GM19025 (cell line): ENCODE data around the gene PPM1N.

ENCODE experiments used
- ATAC-seq: cut with Tn5 transposase; IDR thresholded peaks from one replicate; pipeline ENCODE4 v1.9.1; 2021; ENCODE audit warnings: mild to moderate bottlenecking, low read depth, moderate library complexity; ENCODE audit not compliant: unreplicated experiment

PPM1N gene

GRCh38 chr19:45469945-45470761 lies 28.1 kb upstream of the PPM1N start:
- ATAC-seq = no peak

- no peak for ATAC-seq
These were observed 27.5 kb upstream of the PPM1N start for GRCh38 chr19:45470762-45471081.

GRCh38 chr19:45471111-45471930 lies 26.9 kb upstream of the PPM1N start:
- no peak for ATAC-seq

- no peak for ATAC-seq
These were observed 26.2 kb upstream of the PPM1N start for GRCh38 chr19:45471931-45472562.

- ATAC-seq = no peak
These were observed 25.5 kb upstream of the PPM1N start for GRCh38 chr19:45472563-45473366.

- ATAC-seq = no peak
These were observed 24.9 kb upstream of the PPM1N start for GRCh38 chr19:45473367-45473681.

- no peak for ATAC-seq
These were observed 24.3 kb upstream of the PPM1N start for GRCh38 chr19:45473682-45474605.

GRCh38 chr19:45474606-45475521 lies 23.4 kb upstream of the PPM1N start:
- ATAC-seq = no peak

- ATAC-seq = no peak
These were observed 22.5 kb upstream of the PPM1N start for GRCh38 chr19:45475537-45476291.

GRCh38 chr19:45476304-45476703 lies 21.9 kb upstream of the PPM1N start:
- no peak for ATAC-seq

GRCh38 chr19:45477186-45477585 lies 21.1 kb upstream of the PPM1N start:
- no peak for ATAC-seq

- no peak for ATAC-seq
These were observed 20.4 kb upstream of the PPM1N start for GRCh38 chr19:45477713-45478453.

GRCh38 chr19:45478454-45479238 lies 19.6 kb upstream of the PPM1N start:
- peak; percentile 74 for ATAC-seq

GRCh38 chr19:45483033-45483432 lies 15.2 kb upstream of the PPM1N start:
- no peak for ATAC-seq

GRCh38 chr19:45484273-45484945 lies 13.8 kb upstream of the PPM1N start:
- ATAC-seq = no peak
